ENCODE data around the gene C1GALT1C1L. TPM values are rescaled to one million over a fixed set of nuclear protein-coding genes. Genes with fewer than 3 reads are reported as not detected.
"Not testable (repeated sequence)": the region's sequence is repeated elsewhere in the genome, so short reads cannot be mapped to it uniquely, and the experiment has no call there.

C1GALT1C1L gene
- total RNA-seq, 6 experiments from 2014 or later = 0.37 TPM; not detected in 5

GRCh38 chr2:43692428-43692994, 16.3 kb upstream of the C1GALT1C1L start:
- H3K36me3 ChIP-seq = no peaks in the 10 kb centered on the region
- no peaks in the 10 kb centered on the region for H3K4me1 ChIP-seq
- H3K27ac ChIP-seq = no peak overlapping the region
- TF ChIP-seq CTCF (IDR thresholded peaks at IDR 0.05) (no peak), POLR2A (IDR thresholded peaks at IDR 0.05) (no peak)
- DNase-seq (no peak), ATAC-seq (no peak)
- H3K27me3 ChIP-seq = no peaks in the 10 kb centered on the region
- WGBS (ENCODE audit: insufficient coverage, low coverage, low lambda C conversion rate, missing lambda C conversion rate) = 80% methylated on average over 5 of the region's 5 CpGs
- H3K4me3 ChIP-seq = no peak overlapping the region
- intact Hi-C loops (cut with DNase I) = no loop called here
- no peaks in the 10 kb centered on the region for H3K9me3 ChIP-seq

- no peak for DNase-seq
- Histone ChIP-seq H3K4me3 (no peak overlapping the region), H3K27ac (no peak overlapping the region), H3K36me3 (no peaks in the 10 kb centered on the region), H3K27me3 (no peaks in the 10 kb centered on the region), H3K9me3 (no peaks in the 10 kb centered on the region), H3K4me1 (no peaks in the 10 kb centered on the region)
- intact Hi-C loops (cut with DNase I) = no loop called here
- no peak for ATAC-seq
- 60% methylated on average over 2 of the region's 2 CpGs for WGBS (ENCODE audit: insufficient coverage, low coverage, low lambda C conversion rate, missing lambda C conversion rate)
- TF ChIP-seq CTCF (IDR thresholded peaks at IDR 0.05) = no peak
- no peak for TF ChIP-seq POLR2A (IDR thresholded peaks at IDR 0.05)
Measured at GRCh38 chr2:43689999-43690398, 13.8 kb upstream of the C1GALT1C1L start.

DNA sequence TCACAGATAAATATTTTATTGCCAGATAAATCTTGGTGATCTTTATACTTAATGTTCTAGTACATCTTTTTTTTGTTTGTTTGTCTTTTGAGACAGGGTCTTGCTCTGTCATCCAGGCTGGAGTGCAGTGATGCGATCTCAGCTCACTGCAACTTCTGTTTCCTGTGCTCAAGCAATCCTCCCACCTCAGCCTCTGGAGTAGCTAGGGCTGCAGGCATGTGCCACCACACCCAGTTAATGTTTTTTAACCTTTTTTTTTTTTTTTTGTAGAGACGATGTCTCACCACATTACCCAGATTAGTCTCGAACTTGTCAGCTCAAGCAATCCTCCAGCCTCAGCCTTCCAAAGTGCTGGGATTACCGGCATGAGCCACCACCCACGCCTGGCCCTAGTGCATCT, 9.1 kb upstream of the C1GALT1C1L start:
- WGBS (ENCODE audit: insufficient coverage, low coverage, low lambda C conversion rate, missing lambda C conversion rate) = 58% methylated on average over 5 of the region's 5 CpGs
- H3K4me3 ChIP-seq = no peak overlapping the region

GRCh38 chr2:43677783-43678182, 1.6 kb upstream of the C1GALT1C1L start:
- H3K27ac ChIP-seq; ATAC-seq; H3K27me3 ChIP-seq; H3K9me3 ChIP-seq; H3K4me1 ChIP-seq; H3K36me3 ChIP-seq; H3K4me3 ChIP-seq; intact Hi-C loops (cut with DNase I); DNase-seq: not testable (repeated sequence)
- no CpG with 5 or more reads among the region's 32 CpGs for WGBS (ENCODE audit: insufficient coverage, low coverage, low lambda C conversion rate, missing lambda C conversion rate)

More for the DNA sequence above, 9.1 kb upstream of the C1GALT1C1L start:
- TF ChIP-seq POLR2A (IDR thresholded peaks at IDR 0.05) = no peak
- no peak for TF ChIP-seq CTCF (IDR thresholded peaks at IDR 0.05)
- intact Hi-C loops (cut with DNase I) = no loop called here
- Histone ChIP-seq H3K4me1 (no peaks in the 10 kb centered on the region), H3K27me3 (no peaks in the 10 kb centered on the region), H3K27ac (no peak overlapping the region), H3K9me3 (no peaks in the 10 kb centered on the region), H3K36me3 (no peaks in the 10 kb centered on the region)
- ATAC-seq = no peak
- DNase-seq = no peak

- 61% methylated on average over 14 of the region's 14 CpGs for WGBS (ENCODE audit: insufficient coverage, low coverage, low lambda C conversion rate, missing lambda C conversion rate)
- TF ChIP-seq POLR2A (IDR thresholded peaks at IDR 0.05) = no peak
- no peaks in the 10 kb centered on the region for H3K36me3 ChIP-seq
- H3K9me3 ChIP-seq = peaks cover 0 to 5% (median 0%) of the 10 kb centered on the region in 4 donors
- H3K4me3 ChIP-seq = peak overlapping the region; percentile 9 to 46 (median 29)
- no peak for DNase-seq
- ATAC-seq = no peak
- H3K27me3 ChIP-seq = peaks cover 0 to 4% of the 10 kb centered on the region in 2 donors
- intact Hi-C loops (cut with DNase I) = no loop called here
- H3K4me1 ChIP-seq = no peaks in the 10 kb centered on the region
- H3K27ac ChIP-seq = no peak overlapping the region
Measured at GRCh38 chr2:43675646-43676321, 445 bp downstream of the C1GALT1C1L start.
